ENCODE measurements around the gene SUGP1. TPM values are rescaled to one million over a fixed set of nuclear protein-coding genes. Genes with fewer than 3 reads are reported as not detected.
"Not testable (repeated sequence)": the region's sequence is repeated elsewhere in the genome, so short reads cannot be mapped to it uniquely, and the experiment has no call there.

SUGP1 gene
- polyA plus RNA-seq, 1 experiment, result 25.2 TPM

- POLR2A ChIA-PET, result no interaction called here
- TF ChIP-seq, protein P1, sequence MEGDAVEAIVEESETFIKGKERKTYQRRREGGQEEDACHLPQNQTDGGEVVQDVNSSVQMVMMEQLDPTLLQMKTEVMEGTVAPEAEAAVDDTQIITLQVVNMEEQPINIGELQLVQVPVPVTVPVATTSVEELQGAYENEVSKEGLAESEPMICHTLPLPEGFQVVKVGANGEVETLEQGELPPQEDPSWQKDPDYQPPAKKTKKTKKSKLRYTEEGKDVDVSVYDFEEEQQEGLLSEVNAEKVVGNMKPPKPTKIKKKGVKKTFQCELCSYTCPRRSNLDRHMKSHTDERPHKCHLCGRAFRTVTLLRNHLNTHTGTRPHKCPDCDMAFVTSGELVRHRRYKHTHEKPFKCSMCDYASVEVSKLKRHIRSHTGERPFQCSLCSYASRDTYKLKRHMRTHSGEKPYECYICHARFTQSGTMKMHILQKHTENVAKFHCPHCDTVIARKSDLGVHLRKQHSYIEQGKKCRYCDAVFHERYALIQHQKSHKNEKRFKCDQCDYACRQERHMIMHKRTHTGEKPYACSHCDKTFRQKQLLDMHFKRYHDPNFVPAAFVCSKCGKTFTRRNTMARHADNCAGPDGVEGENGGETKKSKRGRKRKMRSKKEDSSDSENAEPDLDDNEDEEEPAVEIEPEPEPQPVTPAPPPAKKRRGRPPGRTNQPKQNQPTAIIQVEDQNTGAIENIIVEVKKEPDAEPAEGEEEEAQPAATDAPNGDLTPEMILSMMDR (IDR thresholded peaks at IDR 0.05; ENCODE audit: low read depth, low read length), result no peak
- Histone ChIP-seq H3K27me3 (ENCODE audit: control insufficient read depth, insufficient read depth, low read length) (peaks cover 42% of the 10 kb centered on the region), H3K9me3 (ENCODE audit: control insufficient read depth, insufficient read depth, low read length) (peaks cover 13% of the 10 kb centered on the region), H3K27ac (ENCODE audit: low read depth, low read length) (no peak overlapping the region), H3K4me3 (ENCODE audit: low read depth, low read length) (no peak overlapping the region)
- CTCF ChIA-PET, result no interaction called here
- DNase-seq (ENCODE audit: low read depth, low spot score), result no peak
These were observed 62.3 kb downstream of the SUGP1 start for GRCh38 chr19:19257836-19258588.

DNA sequence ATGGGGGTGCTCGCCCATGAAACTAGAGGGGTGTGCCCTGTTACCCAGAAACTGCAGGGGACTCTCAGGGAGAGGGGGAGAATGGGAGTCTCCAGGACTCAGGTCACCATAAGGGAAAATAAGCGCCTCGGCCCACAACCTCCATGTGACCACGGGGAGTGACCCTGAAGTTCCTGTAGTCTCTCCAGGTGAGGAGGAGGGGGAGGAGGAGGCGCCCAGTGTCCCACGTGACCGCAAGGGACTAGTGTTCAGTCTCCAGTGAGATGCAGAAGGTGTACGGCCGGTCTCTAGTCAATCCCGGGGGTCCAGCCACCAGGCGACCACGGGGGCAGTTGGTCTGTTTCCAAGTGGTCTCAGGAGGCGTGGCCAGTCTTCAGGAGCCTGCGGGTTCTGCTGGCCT is 63.2 kb downstream of the SUGP1 start:
- ChIA-PET CTCF (no interaction called here), POLR2A (no interaction called here)
- Histone ChIP-seq H3K9me3 (ENCODE audit: control insufficient read depth, insufficient read depth, low read length) (peaks cover 13% of the 10 kb centered on the region), H3K27me3 (ENCODE audit: control insufficient read depth, insufficient read depth, low read length) (peaks cover 34% of the 10 kb centered on the region), H3K4me3 (ENCODE audit: low read depth, low read length) (no peak overlapping the region), H3K27ac (ENCODE audit: low read depth, low read length) (no peak overlapping the region)
- DNase-seq (ENCODE audit: low read depth, low spot score), result no peak
- TF ChIP-seq, protein P1 (IDR thresholded peaks at IDR 0.05; ENCODE audit: low read depth, low read length), result no peak

- no peak overlapping the region for H3K4me3 ChIP-seq (ENCODE audit: low read depth, low read length)
- POLR2A ChIA-PET, result interaction anchor here (0.6 kb wide), 1 partner anchor 36 kb away, joined by 3 read pairs; no protein-coding TSS in a partner anchor
- H3K27ac ChIP-seq (ENCODE audit: low read depth, low read length), result no peak overlapping the region
- H3K27me3 ChIP-seq (ENCODE audit: control insufficient read depth, insufficient read depth, low read length), result peaks cover 31% of the 10 kb centered on the region
- TF ChIP-seq, protein P1 (IDR thresholded peaks at IDR 0.05; ENCODE audit: low read depth, low read length), result no peak
- peaks cover 13% of the 10 kb centered on the region for H3K9me3 ChIP-seq (ENCODE audit: control insufficient read depth, insufficient read depth, low read length)
- CTCF ChIA-PET, result no interaction called here
- DNase-seq (ENCODE audit: low read depth, low spot score), result no peak
These were observed 64.0 kb downstream of the SUGP1 start for GRCh38 chr19:19256072-19256969.

GRCh38 chr19:19253409-19253808 is 66.9 kb downstream of the SUGP1 start:
- CTCF ChIA-PET; DNase-seq (ENCODE audit: low read depth, low spot score); H3K27ac ChIP-seq (ENCODE audit: low read depth, low read length); H3K4me3 ChIP-seq (ENCODE audit: low read depth, low read length); POLR2A ChIA-PET; H3K9me3 ChIP-seq (ENCODE audit: control insufficient read depth, insufficient read depth, low read length): not testable (repeated sequence)
- H3K27me3 ChIP-seq (ENCODE audit: control insufficient read depth, insufficient read depth, low read length), result peaks cover 30% of the 10 kb centered on the region

DNA sequence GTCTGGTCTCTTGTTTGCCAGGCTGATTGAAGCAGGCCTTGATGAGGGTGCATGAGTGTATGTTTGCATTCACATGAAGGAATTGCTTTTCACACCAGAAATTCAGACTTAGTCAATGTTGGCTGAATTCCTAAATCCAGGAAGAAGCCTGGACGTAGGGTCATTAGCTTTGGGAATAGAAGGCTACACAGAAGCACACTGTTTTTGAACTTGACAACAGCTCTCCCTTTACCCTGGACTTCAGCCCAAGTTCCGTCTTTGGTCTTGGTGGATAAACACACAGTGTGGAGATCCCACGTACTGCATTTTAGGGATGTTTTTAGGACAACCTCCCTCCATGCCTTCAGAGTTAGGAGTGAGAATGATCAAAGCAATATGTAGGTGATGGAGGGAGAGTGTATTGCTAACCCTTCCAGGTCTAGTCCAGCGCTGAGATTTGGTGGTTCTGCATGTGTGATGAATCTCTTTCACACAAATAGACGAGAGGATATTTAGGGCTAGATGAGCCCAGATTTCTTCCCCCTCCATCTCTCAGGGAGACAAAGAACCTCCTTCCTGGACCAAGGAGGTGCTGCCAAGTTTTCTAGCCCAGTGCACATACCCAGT is 70.0 kb downstream of the SUGP1 start:
- H3K27me3 ChIP-seq (ENCODE audit: control insufficient read depth, insufficient read depth, low read length), result peaks cover 18% of the 10 kb centered on the region
- TF ChIP-seq, protein P1 (IDR thresholded peaks at IDR 0.05; ENCODE audit: low read depth, low read length), result no peak
- ChIA-PET POLR2A (no interaction called here), CTCF (no interaction called here)
- no peak for DNase-seq (ENCODE audit: low read depth, low spot score)
- no peaks in the 10 kb centered on the region for H3K9me3 ChIP-seq (ENCODE audit: control insufficient read depth, insufficient read depth, low read length)
- no peak overlapping the region for H3K27ac ChIP-seq (ENCODE audit: low read depth, low read length)
- no peak overlapping the region for H3K4me3 ChIP-seq (ENCODE audit: low read depth, low read length)

Data from AG04450 (cell line).